Fibroblast of lung (primary cell): Measurements from ENCODE around the gene SLC22A23. TPM values are rescaled to one million over a fixed set of nuclear protein-coding genes. Genes with fewer than 3 reads are reported as not detected.

Source experiments
- DNase-seq, 2 donors: peaks; one replicate each; pipeline versions ENCODE4 v3.0.0 to v3.0.0-alpha.2; 2010; ENCODE audit warnings: low read depth in 2 of 2
- H2AFZ ChIP-seq: 2 replicates; pipeline ENCODE4 v1.5.1; 2012; ENCODE audit warnings: low read length, control low read depth, inconsistent platforms
- H3K27ac ChIP-seq: 2 replicates; pipeline ENCODE4 v1.5.1; 2011; ENCODE audit warnings: low read length, control low read depth; ENCODE audit not compliant: insufficient read depth
- H3K27me3 ChIP-seq: 2 replicates; pipeline ENCODE4 v1.5.1; 2011; ENCODE audit warnings: mild to moderate bottlenecking, low read length; ENCODE audit not compliant: control insufficient read depth, insufficient read depth
- H3K36me3 ChIP-seq: 2 replicates; pipeline ENCODE4 v1.5.1; 2011; ENCODE audit warnings: low read length; ENCODE audit not compliant: control insufficient read depth, insufficient read depth
- H3K4me1 ChIP-seq: 2 replicates; pipeline ENCODE4 v1.5.1; 2011; ENCODE audit warnings: low read length; ENCODE audit not compliant: control insufficient read depth, insufficient read depth; ENCODE audit errors: extremely low read depth
- H3K4me2 ChIP-seq: 2 replicates; pipeline ENCODE4 v1.5.1; 2011; ENCODE audit warnings: low read length, control low read depth; ENCODE audit not compliant: insufficient read depth; ENCODE audit errors: extremely low read depth
- H3K4me3 ChIP-seq, 4 experiments: fragments of 200-600 bp in 1 of 4; sonication (generic) in 1 of 4; replicated peaks in 1 of 4; 2 replicates each; pipeline ENCODE4 v1.5.1; 2011 to 2016; ENCODE audit warnings: low read length in 4 of 4, low read depth in 3 of 4, mild to moderate bottlenecking in 3 of 4, control low read depth in 2 of 4, inconsistent platforms in 1 of 4, mixed read lengths in 1 of 4; ENCODE audit not compliant: insufficient read depth in 1 of 4; ENCODE audit errors: control extremely low read depth in 1 of 4
- H3K79me2 ChIP-seq: 2 replicates; pipeline ENCODE4 v1.5.1; 2012; ENCODE audit warnings: mild to moderate bottlenecking, low read length, inconsistent platforms; ENCODE audit not compliant: control insufficient read depth, insufficient read depth
- H3K9ac ChIP-seq: 2 replicates; pipeline ENCODE4 v1.5.1; 2011; ENCODE audit warnings: mild to moderate bottlenecking, low read length, control low read depth; ENCODE audit not compliant: insufficient read depth
- H3K9me3 ChIP-seq: 2 replicates; pipeline ENCODE4 v1.5.1; 2012; ENCODE audit warnings: low read depth, low read length; ENCODE audit not compliant: control insufficient read depth, insufficient read depth
- H4K20me1 ChIP-seq: 2 replicates; pipeline ENCODE4 v1.5.1; 2011; ENCODE audit warnings: low read length; ENCODE audit not compliant: control insufficient read depth, insufficient read depth; ENCODE audit errors: extremely low read depth
- CTCF ChIP-seq, 2 donors: IDR thresholded peaks in 1 of 2; conservative IDR thresholded peaks in 1 of 2; 1 replicate in 1 of 2; 2 replicates in 1 of 2; pipeline ENCODE4 v1.5.1; 2011 to 2012; ENCODE audit warnings: low read length in 2 of 2, control low read depth in 1 of 2, inconsistent platforms in 1 of 2, low read depth in 1 of 2, mild to moderate bottlenecking in 1 of 2
- EZH2 ChIP-seq: IDR thresholded peaks from 2 replicates; pipeline ENCODE4 v1.5.1; 2012; ENCODE audit warnings: low read length, control low read depth, mild to moderate bottlenecking; ENCODE audit errors: missing control alignments
- polyA plus RNA-seq, 2 donors: library from polyadenylated mRNA; depleted of rRNA in 1 of 2; stranded (reverse) in 1 of 2; unstranded in 1 of 2; fragments of >200 nt; gene quantifications; 2 replicates each; pipeline ENCODE4 v1.2.1, GENCODE V29; 2011 to 2012; ENCODE audit warnings: missing spikeins in 1 of 2
- total RNA-seq: library from RNA; depleted of rRNA; stranded (reverse); fragments of >200 nt; gene quantifications from 2 replicates; pipeline ENCODE4 v1.2.1, GENCODE V29; 2014

Gene SLC22A23
- total and polyA plus RNA-seq, 2 donors (not counting 1 experiment from before 2014, with no cell fraction given) = 0.37 to 3.0 TPM

GRCh38 chr6:3287308-3287707 lies 169.5 kb downstream of the SLC22A23 start:
- Histone ChIP-seq H2AFZ (no peak overlapping the region), H3K4me3 (no peak overlapping the region), H3K79me2 (no peaks in the 10 kb centered on the region), H4K20me1 (no peaks in the 10 kb centered on the region), H3K27ac (no peak overlapping the region), H3K9me3 (no peaks in the 10 kb centered on the region), H3K9ac (no peak overlapping the region), H3K4me1 (peaks cover under 1% of the 10 kb centered on the region), H3K36me3 (no peaks in the 10 kb centered on the region), H3K27me3 (no peaks in the 10 kb centered on the region), H3K4me2 (no peak overlapping the region)
- peak in 1 of 2 donors; percentile 75 for DNase-seq
- TF ChIP-seq EZH2 (no peak), CTCF (conservative IDR thresholded peaks at IDR 0.05 in 1 of 2, IDR thresholded peaks at IDR 0.05 in 1 of 2; ENCODE audit: low read depth in 1 of 2, low read length in 2 of 2) (no peak)

GRCh38 chr6:3286641-3287171 lies 170.1 kb downstream of the SLC22A23 start:
- Histone ChIP-seq H3K4me3 (no peak overlapping the region), H3K4me1 (peaks cover 3% of the 10 kb centered on the region), H3K27ac (no peak overlapping the region), H2AFZ (no peak overlapping the region), H3K4me2 (no peak overlapping the region), H3K36me3 (no peaks in the 10 kb centered on the region), H4K20me1 (no peaks in the 10 kb centered on the region), H3K79me2 (no peaks in the 10 kb centered on the region), H3K9ac (no peak overlapping the region), H3K27me3 (no peaks in the 10 kb centered on the region), H3K9me3 (no peaks in the 10 kb centered on the region)
- TF ChIP-seq EZH2 (no peak), CTCF (conservative IDR thresholded peaks at IDR 0.05 in 1 of 2, IDR thresholded peaks at IDR 0.05 in 1 of 2; ENCODE audit: low read depth in 1 of 2, low read length in 2 of 2) (no peak)
- no peak for DNase-seq

- H3K9me3 ChIP-seq = no peaks in the 10 kb centered on the region
- DNase-seq = no peak
- no peak overlapping the region for H3K4me2 ChIP-seq
- TF ChIP-seq CTCF (conservative IDR thresholded peaks at IDR 0.05 in 1 of 2, IDR thresholded peaks at IDR 0.05 in 1 of 2; ENCODE audit: low read depth in 1 of 2, low read length in 2 of 2) (no peak), EZH2 (no peak)
- no peaks in the 10 kb centered on the region for H3K27me3 ChIP-seq
- no peaks in the 10 kb centered on the region for H3K79me2 ChIP-seq
- H4K20me1 ChIP-seq = no peaks in the 10 kb centered on the region
- H3K4me3 ChIP-seq = no peak overlapping the region
- no peak overlapping the region for H3K27ac ChIP-seq
- H3K4me1 ChIP-seq = peaks cover 5% of the 10 kb centered on the region
- H2AFZ ChIP-seq = no peak overlapping the region
- H3K9ac ChIP-seq = no peak overlapping the region
- no peaks in the 10 kb centered on the region for H3K36me3 ChIP-seq
These were observed 171.1 kb downstream of the SLC22A23 start for GRCh38 chr6:3285732-3286131.
